ENCODE data around the gene ELOVL6.

Gene ELOVL6

GRCh38 chr4:110020139-110020538, 178.3 kb downstream of the ELOVL6 start:
- DNase-seq: no peak

GRCh38 chr4:110019153-110019552, 179.3 kb downstream of the ELOVL6 start:
- no peak for DNase-seq

- no peak for DNase-seq
Observed at GRCh38 chr4:110014233-110014632, 184.2 kb downstream of the ELOVL6 start.

GRCh38 chr4:110012917-110013316, 185.5 kb downstream of the ELOVL6 start:
- DNase-seq: no peak

- no peak for DNase-seq
Observed at GRCh38 chr4:110010797-110011196, 187.6 kb downstream of the ELOVL6 start.

- no peak for DNase-seq
Observed at GRCh38 chr4:110009550-110009949, 188.9 kb downstream of the ELOVL6 start.

GRCh38 chr4:110008540-110008939, 189.9 kb downstream of the ELOVL6 start:
- DNase-seq: no peak

- DNase-seq: no peak
Observed at GRCh38 chr4:110007217-110007616, 191.2 kb downstream of the ELOVL6 start.

GRCh38 chr4:110005461-110006056, 192.9 kb downstream of the ELOVL6 start:
- peak; percentile 7 for DNase-seq

GRCh38 chr4:110004556-110004955, 193.9 kb downstream of the ELOVL6 start:
- DNase-seq: no peak

GRCh38 chr4:110003401-110004187, 194.8 kb downstream of the ELOVL6 start:
- DNase-seq: no peak

GRCh38 chr4:110002326-110002725, 196.1 kb downstream of the ELOVL6 start:
- DNase-seq: no peak

GRCh38 chr4:109999585-109999912, 198.9 kb downstream of the ELOVL6 start:
- no peak for DNase-seq

- DNase-seq: peak; percentile 11
Observed at GRCh38 chr4:109998867-109999584, 199.4 kb downstream of the ELOVL6 start.

- DNase-seq: no peak
Observed at GRCh38 chr4:109996526-109996925, 201.9 kb downstream of the ELOVL6 start.

Measured in GF-D8 (cell line).